ENCODE measurements around the gene USP15.
"Not testable (repeated sequence)": the region's sequence is repeated elsewhere in the genome, so short reads cannot be mapped to it uniquely, and the experiment has no call there.

USP15 gene

DNA sequence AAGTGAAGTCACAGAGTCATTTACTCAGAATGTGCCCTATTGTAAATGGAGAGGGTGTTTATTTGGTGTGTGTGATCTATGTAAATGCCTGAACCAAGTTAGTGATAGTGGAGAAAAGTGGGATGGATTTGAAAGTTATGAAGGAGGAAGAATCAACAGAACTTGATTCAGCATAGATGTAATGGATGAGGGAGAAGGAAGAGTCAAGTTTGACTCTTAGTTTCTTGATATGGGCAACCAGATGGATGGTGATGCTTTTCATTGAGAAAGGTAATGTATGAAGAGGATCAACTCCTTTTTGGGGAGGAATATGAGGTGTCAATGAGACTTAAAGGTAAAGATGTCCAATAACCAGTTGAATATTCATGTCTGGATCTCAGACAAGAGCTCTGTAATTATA is 199.8 kb downstream of the USP15 start:
- Histone ChIP-seq H3K79me2 (ENCODE audit: control insufficient read depth, low read length) (no peaks in the 10 kb centered on the region), H3K4me1 (ENCODE audit: control insufficient read depth, low read length) (no peaks in the 10 kb centered on the region)

DNA sequence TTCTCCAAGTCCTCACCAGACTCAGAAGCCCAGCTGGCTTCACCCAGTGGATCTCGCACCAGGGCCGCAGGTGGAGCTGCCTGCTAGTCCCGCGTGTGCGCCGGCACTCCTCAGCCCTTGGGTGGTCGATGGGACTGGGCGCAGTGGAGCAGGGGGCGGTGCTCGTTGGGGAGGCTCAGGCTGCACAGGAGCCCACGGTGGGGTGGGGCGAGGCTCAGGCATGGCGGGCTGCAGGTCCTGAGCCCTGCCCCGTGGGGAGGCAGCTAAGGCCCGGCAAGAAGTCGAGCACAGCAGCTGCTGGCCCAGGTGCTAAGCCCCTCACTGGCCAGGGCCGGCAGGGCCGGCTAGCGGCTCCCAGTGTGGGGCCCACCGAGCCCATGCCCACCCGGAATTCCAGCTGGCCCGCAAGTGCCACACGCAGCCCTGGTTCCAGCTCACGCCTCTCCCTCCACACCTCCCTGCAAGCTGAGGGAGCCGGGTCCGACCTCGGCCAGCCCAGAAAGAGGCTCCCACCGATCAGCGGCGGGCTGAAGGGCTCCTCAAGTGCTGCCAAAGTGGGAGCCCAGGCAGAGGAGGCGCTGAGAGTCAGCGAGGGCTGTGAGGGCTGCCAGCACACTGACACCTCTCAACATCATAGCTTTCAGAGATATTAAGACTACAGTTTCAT is 201.1 kb downstream of the USP15 start:
- not testable (repeated sequence) for H3K9me2 ChIP-seq (replicated peaks; ENCODE audit: control insufficient read depth, low read length); H3K36me3 ChIP-seq (ENCODE audit: control insufficient read depth, low read length); H3K27ac ChIP-seq (ENCODE audit: low read depth, low read length); H3K27me3 ChIP-seq (ENCODE audit: control insufficient read depth, low read length); H3K4me1 ChIP-seq (ENCODE audit: control insufficient read depth, low read length); H4K20me1 ChIP-seq (ENCODE audit: control insufficient read depth, insufficient read depth, low read depth, low read length); H3K79me2 ChIP-seq (ENCODE audit: control insufficient read depth, low read length); H3K4me2 ChIP-seq (ENCODE audit: low read length); H3F3A ChIP-seq (ENCODE audit: control insufficient read depth, insufficient read depth); H3K4me3 ChIP-seq (ENCODE audit: low read length)
- H3K9me3 ChIP-seq (ENCODE audit: control insufficient read depth, insufficient read depth, low read length) = peaks cover 12% of the 10 kb centered on the region; the same call in 1 of the 2 replicates

More for the DNA sequence above, 199.8 kb downstream of the USP15 start:
- Histone ChIP-seq H3K27me3 (ENCODE audit: control insufficient read depth, low read length) (no peaks in the 10 kb centered on the region), H3K27ac (ENCODE audit: low read depth, low read length) (no peak overlapping the region), H3K4me2 (ENCODE audit: low read length) (no peak overlapping the region), H3K4me3 (ENCODE audit: low read length) (no peak overlapping the region), H3F3A (ENCODE audit: control insufficient read depth, insufficient read depth) (no peaks in the 10 kb centered on the region), H3K9me3 (ENCODE audit: control insufficient read depth, insufficient read depth, low read length) (peaks cover 12% of the 10 kb centered on the region; the same call in 1 of the 2 replicates), H3K9me2 (replicated peaks; ENCODE audit: control insufficient read depth, low read length) (no peaks in the 10 kb centered on the region), H4K20me1 (ENCODE audit: control insufficient read depth, insufficient read depth, low read depth, low read length) (no peaks in the 10 kb centered on the region), H3K36me3 (ENCODE audit: control insufficient read depth, low read length) (no peaks in the 10 kb centered on the region)
- TF ChIP-seq EZH2phosphoT487 (IDR thresholded peaks at IDR 0.05; ENCODE audit: borderline replicate concordance, low read length) = no peak
- TF ChIP-seq, protein P1, sequence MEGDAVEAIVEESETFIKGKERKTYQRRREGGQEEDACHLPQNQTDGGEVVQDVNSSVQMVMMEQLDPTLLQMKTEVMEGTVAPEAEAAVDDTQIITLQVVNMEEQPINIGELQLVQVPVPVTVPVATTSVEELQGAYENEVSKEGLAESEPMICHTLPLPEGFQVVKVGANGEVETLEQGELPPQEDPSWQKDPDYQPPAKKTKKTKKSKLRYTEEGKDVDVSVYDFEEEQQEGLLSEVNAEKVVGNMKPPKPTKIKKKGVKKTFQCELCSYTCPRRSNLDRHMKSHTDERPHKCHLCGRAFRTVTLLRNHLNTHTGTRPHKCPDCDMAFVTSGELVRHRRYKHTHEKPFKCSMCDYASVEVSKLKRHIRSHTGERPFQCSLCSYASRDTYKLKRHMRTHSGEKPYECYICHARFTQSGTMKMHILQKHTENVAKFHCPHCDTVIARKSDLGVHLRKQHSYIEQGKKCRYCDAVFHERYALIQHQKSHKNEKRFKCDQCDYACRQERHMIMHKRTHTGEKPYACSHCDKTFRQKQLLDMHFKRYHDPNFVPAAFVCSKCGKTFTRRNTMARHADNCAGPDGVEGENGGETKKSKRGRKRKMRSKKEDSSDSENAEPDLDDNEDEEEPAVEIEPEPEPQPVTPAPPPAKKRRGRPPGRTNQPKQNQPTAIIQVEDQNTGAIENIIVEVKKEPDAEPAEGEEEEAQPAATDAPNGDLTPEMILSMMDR (IDR thresholded peaks at IDR 0.05; ENCODE audit: low read depth, low read length, poor library complexity, severe bottlenecking) = no peak

GRCh38 chr12:62463252-62463651 is 203.0 kb downstream of the USP15 start:
- not testable (repeated sequence) for H3K4me3 ChIP-seq (ENCODE audit: low read length); H3K9me2 ChIP-seq (replicated peaks; ENCODE audit: control insufficient read depth, low read length); H3K4me2 ChIP-seq (ENCODE audit: low read length); H3K36me3 ChIP-seq (ENCODE audit: control insufficient read depth, low read length); H3F3A ChIP-seq (ENCODE audit: control insufficient read depth, insufficient read depth); H3K27ac ChIP-seq (ENCODE audit: low read depth, low read length); H3K4me1 ChIP-seq (ENCODE audit: control insufficient read depth, low read length); H4K20me1 ChIP-seq (ENCODE audit: control insufficient read depth, insufficient read depth, low read depth, low read length); H3K27me3 ChIP-seq (ENCODE audit: control insufficient read depth, low read length)
- Histone ChIP-seq H3K79me2 (ENCODE audit: control insufficient read depth, low read length) (peaks cover 22% of the 10 kb centered on the region), H3K9me3 (ENCODE audit: control insufficient read depth, insufficient read depth, low read length) (peaks cover 12% of the 10 kb centered on the region; the same call in 1 of the 2 replicates)
